NCI-H1048 (cell line): ENCODE data around the gene TNFSF13.

ENCODE experiments used
- DNase-seq: peaks from one replicate; lab custom pipeline; 2025; lab: John Stamatoyannopoulos, UW

TNFSF13 gene

GRCh38 chr17:7558544-7559319 is at the start of gene TNFSF13:
TNFSF13 (plus strand) TSS chr17:7558750; CDS start chr17:7559040, 290 bp downstream.
- DNase-seq = no peak

GRCh38 chr17:7508846-7509245 is 49.7 kb upstream of the TNFSF13 start:
- no peak for DNase-seq

GRCh38 chr17:7509937-7510336 is 48.6 kb upstream of the TNFSF13 start:
- DNase-seq = no peak

GRCh38 chr17:7511108-7511507 is 47.4 kb upstream of the TNFSF13 start:
- no peak for DNase-seq

- DNase-seq = no peak
Measured at GRCh38 chr17:7512105-7512504, 46.4 kb upstream of the TNFSF13 start.

GRCh38 chr17:7512824-7513540 is 45.6 kb upstream of the TNFSF13 start:
- DNase-seq = no peak

GRCh38 chr17:7513850-7514419 is 44.6 kb upstream of the TNFSF13 start:
- no peak for DNase-seq

GRCh38 chr17:7515911-7516610 is 42.5 kb upstream of the TNFSF13 start:
- no peak for DNase-seq

GRCh38 chr17:7523033-7523432 is 35.5 kb upstream of the TNFSF13 start:
- no peak for DNase-seq

- DNase-seq = no peak
Measured at GRCh38 chr17:7528842-7529241, 29.7 kb upstream of the TNFSF13 start.

- DNase-seq = no peak
Measured at GRCh38 chr17:7530023-7530900, 28.3 kb upstream of the TNFSF13 start.

GRCh38 chr17:7538050-7538449 is 20.5 kb upstream of the TNFSF13 start:
- no peak for DNase-seq

- no peak for DNase-seq
Measured at GRCh38 chr17:7538891-7539545, 19.5 kb upstream of the TNFSF13 start.

GRCh38 chr17:7541074-7541621 is 17.4 kb upstream of the TNFSF13 start:
- DNase-seq = no peak

- DNase-seq = no peak
Measured at GRCh38 chr17:7544911-7545310, 13.6 kb upstream of the TNFSF13 start.

- no peak for DNase-seq
Measured at GRCh38 chr17:7548585-7549400, 9.8 kb upstream of the TNFSF13 start, which contains the start of gene TNFSF12. TNFSF12 (plus strand) TSS chr17:7549058; CDS start chr17:7549154, 96 bp downstream.

GRCh38 chr17:7549401-7550055 is 9.0 kb upstream of the TNFSF13 start:
- DNase-seq = no peak

- no peak for DNase-seq
Measured at GRCh38 chr17:7550344-7550743, 8.2 kb upstream of the TNFSF13 start.

GRCh38 chr17:7551396-7551795 is 7.2 kb upstream of the TNFSF13 start:
- no peak for DNase-seq
